GM21526 (cell line): ENCODE measurements around the gene C17orf50.
A peak's percentile ranks its signal among the peaks of the same experiment; 100 is the strongest.
"Not testable (repeated sequence)": the region's sequence is repeated elsewhere in the genome, so short reads cannot be mapped to it uniquely, and the experiment has no call there.

Experiments used
- ATAC-seq: cut with Tn5 transposase; IDR thresholded peaks from one replicate; pipeline ENCODE4 v1.9.1; 2021; ENCODE audit warnings: moderate library complexity; ENCODE audit not compliant: unreplicated experiment, low FRiP score

Gene C17orf50

GRCh38 chr17:35751541-35751940 lies 9.1 kb upstream of the C17orf50 start:
- not testable (repeated sequence) for ATAC-seq

- ATAC-seq: no peak
These were observed 8.2 kb upstream of the C17orf50 start for GRCh38 chr17:35752471-35752870.

GRCh38 chr17:35752945-35753764 lies 7.5 kb upstream of the C17orf50 start, which contains the start of gene GAS2L2:
Gene GAS2L2 (minus strand): TSS chr17:35753239. CDS start chr17:35752850, 389 bp downstream.
- ATAC-seq: no peak

GRCh38 chr17:35757243-35757642 lies 3.4 kb upstream of the C17orf50 start:
- ATAC-seq: no peak

- no peak for ATAC-seq
These were observed 914 bp downstream of the C17orf50 start for GRCh38 chr17:35761601-35762000.

GRCh38 chr17:35763767-35764122 lies 3.1 kb downstream of the C17orf50 start:
- ATAC-seq: no peak

GRCh38 chr17:35764123-35764991 lies 3.7 kb downstream of the C17orf50 start:
- peak; percentile 86 for ATAC-seq

GRCh38 chr17:35765086-35765710 lies 4.5 kb downstream of the C17orf50 start:
- ATAC-seq: no peak

GRCh38 chr17:35765756-35766488 lies 5.2 kb downstream of the C17orf50 start:
- no peak for ATAC-seq

GRCh38 chr17:35766489-35766877 lies 5.8 kb downstream of the C17orf50 start:
- no peak for ATAC-seq

GRCh38 chr17:35766903-35767510 lies 6.3 kb downstream of the C17orf50 start:
- no peak for ATAC-seq

GRCh38 chr17:35768797-35769196 lies 8.1 kb downstream of the C17orf50 start:
- ATAC-seq: no peak

- no peak for ATAC-seq
These were observed 9.3 kb downstream of the C17orf50 start for GRCh38 chr17:35769895-35770486.

GRCh38 chr17:35773129-35773528 lies 12.4 kb downstream of the C17orf50 start:
- ATAC-seq: no peak

GRCh38 chr17:35773679-35774425 lies 13.2 kb downstream of the C17orf50 start:
- ATAC-seq: no peak

GRCh38 chr17:35774499-35774898 lies 13.8 kb downstream of the C17orf50 start:
- no peak for ATAC-seq

- ATAC-seq: no peak
These were observed 14.4 kb downstream of the C17orf50 start for GRCh38 chr17:35775039-35775438.

- no peak for ATAC-seq
These were observed 14.9 kb downstream of the C17orf50 start for GRCh38 chr17:35775583-35775982.

GRCh38 chr17:35778641-35779196 lies 18.0 kb downstream of the C17orf50 start:
- no peak for ATAC-seq
